PC-3 (cell line): ENCODE measurements around the gene SERPINE2.

ENCODE experiments used
- EZH2 ChIP-seq: fragments of 300-600 bp; sonication (generic); IDR thresholded peaks from one replicate; pipeline ENCODE4 v1.6.1; 2017; ENCODE audit warnings: antibody characterized with exemption, mild to moderate bottlenecking, low read length; ENCODE audit not compliant: unreplicated experiment
- TF ChIP-seq, protein P1 (sequence below): fragments of 300-600 bp; sonication (generic); conservative IDR thresholded peaks from 2 replicates; pipeline ENCODE4 v1.5.1; 2017; ENCODE audit warnings: antibody characterized with exemption, low read depth, mild to moderate bottlenecking, low read length

DNA sequence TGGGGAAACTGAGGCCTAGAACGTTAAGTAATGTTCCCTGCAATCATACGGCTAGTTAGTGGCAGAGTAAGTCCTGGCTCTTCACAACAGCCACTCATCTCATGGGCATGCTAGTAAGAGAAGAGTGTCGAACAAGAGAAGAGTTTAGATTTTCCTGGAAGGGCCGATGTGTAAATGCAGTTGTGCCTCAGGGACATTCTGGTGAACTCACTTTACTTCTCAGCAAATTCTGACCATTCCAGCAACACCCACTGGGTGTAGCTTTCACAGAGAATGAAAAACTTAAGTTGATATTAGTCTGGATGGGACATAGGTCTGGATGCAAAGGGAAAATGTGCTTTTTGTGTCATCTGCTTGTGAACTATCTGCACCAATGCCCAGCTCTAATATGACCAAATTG, 58.3 kb downstream of the SERPINE2 start:
- TF ChIP-seq, protein P1, sequence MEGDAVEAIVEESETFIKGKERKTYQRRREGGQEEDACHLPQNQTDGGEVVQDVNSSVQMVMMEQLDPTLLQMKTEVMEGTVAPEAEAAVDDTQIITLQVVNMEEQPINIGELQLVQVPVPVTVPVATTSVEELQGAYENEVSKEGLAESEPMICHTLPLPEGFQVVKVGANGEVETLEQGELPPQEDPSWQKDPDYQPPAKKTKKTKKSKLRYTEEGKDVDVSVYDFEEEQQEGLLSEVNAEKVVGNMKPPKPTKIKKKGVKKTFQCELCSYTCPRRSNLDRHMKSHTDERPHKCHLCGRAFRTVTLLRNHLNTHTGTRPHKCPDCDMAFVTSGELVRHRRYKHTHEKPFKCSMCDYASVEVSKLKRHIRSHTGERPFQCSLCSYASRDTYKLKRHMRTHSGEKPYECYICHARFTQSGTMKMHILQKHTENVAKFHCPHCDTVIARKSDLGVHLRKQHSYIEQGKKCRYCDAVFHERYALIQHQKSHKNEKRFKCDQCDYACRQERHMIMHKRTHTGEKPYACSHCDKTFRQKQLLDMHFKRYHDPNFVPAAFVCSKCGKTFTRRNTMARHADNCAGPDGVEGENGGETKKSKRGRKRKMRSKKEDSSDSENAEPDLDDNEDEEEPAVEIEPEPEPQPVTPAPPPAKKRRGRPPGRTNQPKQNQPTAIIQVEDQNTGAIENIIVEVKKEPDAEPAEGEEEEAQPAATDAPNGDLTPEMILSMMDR, result no peak
- no peak for TF ChIP-seq EZH2
